Endothelial cell of umbilical vein (primary cell): ENCODE data around the gene SLC26A11. TPM values are rescaled to one million over a fixed set of nuclear protein-coding genes. Genes with fewer than 3 reads are reported as not detected.
"Not testable (repeated sequence)": the region's sequence is repeated elsewhere in the genome, so short reads cannot be mapped to it uniquely, and the experiment has no call there.

Source experiments
- BruUV-seq: library from RNA; stranded (reverse); fragments of 400-500 nt; replicated peaks from 2 replicates; lab custom pipeline; 2021; lab: Mats Ljungman, UMichigan
- CTCF ChIA-PET: fragments of 300-600, 350-600 bp; sonication (Branson Sonifier 250); formaldehyde crosslinking; loops from one replicate; lab custom pipeline; 2021; ENCODE audit warnings: antibody characterized with exemption, inconsistent platforms; lab: Charles Lee
- POLR2A ChIA-PET: fragments of 300-600, 350-600 bp; sonication (Branson Sonifier 250); formaldehyde crosslinking; loops from one replicate; lab custom pipeline; 2021; ENCODE audit warnings: antibody characterized with exemption, inconsistent platforms; lab: Charles Lee
- DNase-seq: peaks from one replicate; pipeline ENCODE4 v3.0.0-alpha.2; 2011; ENCODE audit warnings: low read depth, low spot score
- FAIRE-seq: peaks from 2 replicates; lab custom pipeline; 2011; peaks lifted over from hg19 to GRCh38; lab: Jason Lieb, UNC
- H2AFZ ChIP-seq: 2 replicates; pipeline ENCODE4 v1.6.0; 2012; ENCODE audit warnings: low read depth, low read length, control low read depth, inconsistent platforms
- H3K27ac ChIP-seq: 2 replicates; pipeline ENCODE4 v1.5.1; 2011; ENCODE audit warnings: low read depth, mild to moderate bottlenecking, control low read depth, low read length, moderate library complexity; ENCODE audit not compliant: insufficient read depth
- H3K27me3 ChIP-seq, 2 experiments: 2 replicates each; pipeline versions ENCODE4 v1.6.0 to v1.6.1; 2011; ENCODE audit warnings: low read length in 2 of 2, mixed read lengths in 1 of 2; ENCODE audit not compliant: control insufficient read depth in 2 of 2, insufficient read depth in 2 of 2
- H3K36me3 ChIP-seq, 2 experiments: 2 replicates in 1 of 2; 3 replicates in 1 of 2; pipeline ENCODE4 v1.5.1; 2011; ENCODE audit warnings: low read length in 2 of 2, mild to moderate bottlenecking in 1 of 2, moderate library complexity in 1 of 2; ENCODE audit not compliant: control insufficient read depth in 2 of 2, insufficient read depth in 2 of 2; ENCODE audit errors: extremely low read depth in 1 of 2
- H3K4me1 ChIP-seq: 3 replicates; pipeline ENCODE4 v1.5.1; 2011; ENCODE audit warnings: mild to moderate bottlenecking, low read length; ENCODE audit not compliant: control insufficient read depth, insufficient read depth; ENCODE audit errors: extremely low read depth
- H3K4me2 ChIP-seq: 2 replicates; pipeline ENCODE4 v1.6.1; 2011; ENCODE audit warnings: low read length, control low read depth, mixed read lengths; ENCODE audit not compliant: insufficient read depth
- H3K4me3 ChIP-seq, 3 experiments: fragments of 200-600 bp in 1 of 3; sonication (generic), shearing (Covaris generic) in 1 of 3; replicated peaks in 1 of 3; 2 replicates each; pipeline ENCODE4 v1.5.1; 2011 to 2016; ENCODE audit warnings: control low read depth in 3 of 3, low read length in 3 of 3, mild to moderate bottlenecking in 2 of 3, inconsistent platforms in 1 of 3, low read depth in 1 of 3, moderate library complexity in 1 of 3; ENCODE audit not compliant: insufficient read depth in 1 of 3
- H3K79me2 ChIP-seq: 2 replicates; pipeline ENCODE4 v1.6.0; 2012; ENCODE audit warnings: low read length, inconsistent platforms; ENCODE audit not compliant: control insufficient read depth, insufficient read depth
- H3K9ac ChIP-seq: replicated peaks from 2 replicates; pipeline ENCODE3; 2011; ENCODE audit warnings: low read length, control low read depth; ENCODE audit not compliant: insufficient read depth; ENCODE audit errors: extremely low read depth
- H3K9me1 ChIP-seq: replicated peaks from 3 replicates; pipeline ENCODE4 v1.6.0; 2011; ENCODE audit warnings: mild to moderate bottlenecking, low read length; ENCODE audit not compliant: control insufficient read depth, insufficient read depth; ENCODE audit errors: extremely low read depth
- H3K9me3 ChIP-seq: replicated peaks from 2 replicates; pipeline ENCODE4 v1.5.1; 2012; ENCODE audit warnings: low read length, inconsistent platforms; ENCODE audit not compliant: control insufficient read depth, insufficient read depth
- H4K20me1 ChIP-seq: replicated peaks from 2 replicates; pipeline ENCODE3; 2011; ENCODE audit warnings: mild to moderate bottlenecking, low read length; ENCODE audit not compliant: control insufficient read depth, insufficient read depth; ENCODE audit errors: extremely low read depth
- dilution Hi-C: fragments of 300-500 bp; cut with MboI; formaldehyde crosslinking; loops from one replicate; pipeline ENCODE4 v1.15.0; 2019; ENCODE audit warnings: low sequenced_read_pairs; ENCODE audit not compliant: extremely low pct_ligation_motif_present
- intact Hi-C: fragments of 100-400 bp; cut with micrococcal nuclease; formaldehyde crosslinking; loops from one replicate; pipeline ENCODE4 v1.10.0; 2022
- polyA plus RNA-seq, 4 experiments: library from polyadenylated mRNA; depleted of rRNA in 3 of 4; stranded (reverse) in 3 of 4; unstranded in 1 of 4; fragments of >200 nt; gene quantifications; 2 replicates each; pipeline versions ENCODE4 v1.2.1 to v1.2.3, GENCODE V29; 2011 to 2012; ENCODE audit warnings: missing spikeins in 1 of 4
- total RNA-seq: library from RNA; stranded (reverse); gene quantifications from 2 replicates; pipeline ENCODE4 v1.2.3, GENCODE V29; 2021

The SLC26A11 gene
- total and polyA plus RNA-seq, 2 donors (not counting 3 experiments of a cell fraction or from before 2014, with no cell fraction given), result 25.2 to 33.0 TPM

- DNase-seq, H3K4me2 ChIP-seq, FAIRE-seq, H3K27me3 ChIP-seq, H3K4me3 ChIP-seq, H2AFZ ChIP-seq, H3K79me2 ChIP-seq, H3K9me3 ChIP-seq, intact Hi-C loops, H3K27ac ChIP-seq, H4K20me1 ChIP-seq, BruUV-seq, POLR2A ChIA-PET, dilution Hi-C loops, H3K9me1 ChIP-seq, H3K9ac ChIP-seq, H3K4me1 ChIP-seq: not testable (repeated sequence)
- peaks cover 12 to 45% of the 10 kb centered on the region in 2 experiments for H3K36me3 ChIP-seq
- CTCF ChIA-PET, result interaction anchor here (2.0 kb wide), 1 partner anchor 104 kb away, joined by 6 read pairs; no protein-coding TSS in a partner anchor
These were observed 79.3 kb downstream of the SLC26A11 start for GRCh38 chr17:80299350-80300100.

DNA sequence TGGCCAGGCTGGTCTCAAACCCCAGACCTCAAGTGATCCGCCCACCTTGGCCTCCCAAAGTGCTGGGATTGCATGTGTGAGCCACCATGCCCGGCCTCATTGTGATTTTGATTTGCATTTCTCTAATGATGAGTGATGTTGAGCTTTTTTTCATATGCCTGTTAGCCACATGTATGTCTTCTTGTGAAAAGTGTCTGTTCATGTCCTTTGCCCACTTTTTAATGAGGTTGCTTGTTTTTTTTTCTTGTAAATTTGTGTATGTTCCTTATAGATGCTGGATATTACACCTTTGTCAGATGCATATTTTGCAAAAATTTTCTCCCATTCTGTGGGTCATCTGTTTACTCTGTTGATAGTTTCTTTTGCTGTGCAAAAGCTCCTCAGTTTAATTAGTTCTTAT is 80.5 kb downstream of the SLC26A11 start:
- BruUV-seq, H3K27ac ChIP-seq, dilution Hi-C loops: not testable (repeated sequence)

More for the DNA sequence above, 80.5 kb downstream of the SLC26A11 start:
- FAIRE-seq, H3K9ac ChIP-seq, DNase-seq, H3K9me3 ChIP-seq, H3K79me2 ChIP-seq, POLR2A ChIA-PET, H3K4me1 ChIP-seq, intact Hi-C loops, H4K20me1 ChIP-seq, H3K9me1 ChIP-seq, H2AFZ ChIP-seq, H3K4me3 ChIP-seq, H3K27me3 ChIP-seq, H3K4me2 ChIP-seq: not testable (repeated sequence)
- peaks cover 15 to 36% of the 10 kb centered on the region in 2 experiments for H3K36me3 ChIP-seq
- CTCF ChIA-PET, result interaction anchor here (1.1 to 2.0 kb wide), 2 partner anchors 9 to 105 kb away, joined by 3 to 6 read pairs; no protein-coding TSS in a partner anchor

Other genes with a start within 250 kb of the SLC26A11 start
- gene TBC1D16, start 184.6 kb upstream of the SLC26A11 start, total RNA-seq, result 48.6 and 50.9 TPM in 2 replicates
- 11.8 and 12.9 TPM in 2 replicates for gene TBC1D16, start 184.6 kb upstream of the SLC26A11 start, polyA plus RNA-seq
- gene CCDC40, start 183.8 kb upstream of the SLC26A11 start, total RNA-seq, result 4.1 and 5.5 TPM in 2 replicates
- 1.1 and 1.4 TPM in 2 replicates for gene CCDC40, start 183.8 kb upstream of the SLC26A11 start, polyA plus RNA-seq
- 45.9 and 49.7 TPM in 2 replicates for gene GAA, start 118.8 kb upstream of the SLC26A11 start, total RNA-seq
- 26.3 and 29.8 TPM in 2 replicates for gene GAA, start 118.8 kb upstream of the SLC26A11 start, polyA plus RNA-seq
- 90.4 and 93.8 TPM in 2 replicates for gene EIF4A3, start 73.3 kb upstream of the SLC26A11 start, total RNA-seq
- 80.3 and 94.5 TPM in 2 replicates for gene EIF4A3, start 73.3 kb upstream of the SLC26A11 start, polyA plus RNA-seq
- gene CARD14, start 50.4 kb upstream of the SLC26A11 start, total RNA-seq, result not detected in 2 replicates
- gene CARD14, start 50.4 kb upstream of the SLC26A11 start, polyA plus RNA-seq, result not detected in 2 replicates
- gene SGSH, start 94 bp upstream of the SLC26A11 start, total RNA-seq, result 66.0 and 81.4 TPM in 2 replicates
- 191 and 217 TPM in 2 replicates for gene SGSH, start 94 bp upstream of the SLC26A11 start, polyA plus RNA-seq
- gene RNF213, start 40.4 kb downstream of the SLC26A11 start, total RNA-seq, result 108 and 116 TPM in 2 replicates
- gene RNF213, start 40.4 kb downstream of the SLC26A11 start, polyA plus RNA-seq, result 36.5 and 39.0 TPM in 2 replicates
- gene ENDOV, start 194.7 kb downstream of the SLC26A11 start, total RNA-seq, result 17.6 and 25.9 TPM in 2 replicates
- gene ENDOV, start 194.7 kb downstream of the SLC26A11 start, polyA plus RNA-seq, result 20.4 and 21.1 TPM in 2 replicates